GM10266 (cell line): ENCODE data around the gene ADARB2.
"Not testable (repeated sequence)": the region's sequence is repeated elsewhere in the genome, so short reads cannot be mapped to it uniquely, and the experiment has no call there.

ENCODE experiments used
- DNase-seq: peaks from one replicate; pipeline ENCODE4 v3.0.0; 2012; ENCODE audit errors: extremely low spot score
- TF ChIP-seq, protein P1 (sequence below): IDR thresholded peaks from 2 replicates; pipeline ENCODE4 v1.5.1; 2012; ENCODE audit warnings: mild to moderate bottlenecking, low read depth; ENCODE audit not compliant: control insufficient read depth, insufficient read depth; ENCODE audit errors: missing control alignments

The ADARB2 gene

DNA sequence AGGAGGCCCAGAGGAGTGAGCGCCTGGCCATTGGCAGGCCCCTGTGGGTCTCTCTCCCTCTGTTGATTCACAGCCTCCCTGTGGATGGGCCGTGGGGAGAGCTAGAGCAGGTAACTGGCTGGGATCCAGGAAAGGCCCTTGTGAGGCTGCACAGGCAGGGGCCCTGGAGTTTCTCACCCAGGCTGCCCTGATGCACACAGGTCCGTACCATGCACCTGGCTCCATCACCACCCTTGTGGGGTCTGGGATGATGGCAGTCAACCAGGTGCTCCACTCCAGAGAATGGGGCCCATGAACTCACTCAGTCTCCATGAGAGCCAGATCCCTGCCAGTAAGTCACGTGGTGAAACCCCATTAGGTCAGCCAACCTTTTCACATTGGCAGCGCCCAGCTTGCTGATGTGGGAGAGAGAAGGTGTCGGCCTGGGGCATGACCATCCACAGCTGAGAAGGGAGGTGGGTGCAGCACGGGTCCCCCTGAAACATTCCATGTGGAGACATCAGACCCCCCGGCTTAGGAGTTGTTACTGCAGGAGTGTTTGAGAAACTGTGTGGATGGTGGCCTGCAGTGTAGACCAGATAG lies 320.8 kb downstream of the ADARB2 start:
- TF ChIP-seq, protein P1, sequence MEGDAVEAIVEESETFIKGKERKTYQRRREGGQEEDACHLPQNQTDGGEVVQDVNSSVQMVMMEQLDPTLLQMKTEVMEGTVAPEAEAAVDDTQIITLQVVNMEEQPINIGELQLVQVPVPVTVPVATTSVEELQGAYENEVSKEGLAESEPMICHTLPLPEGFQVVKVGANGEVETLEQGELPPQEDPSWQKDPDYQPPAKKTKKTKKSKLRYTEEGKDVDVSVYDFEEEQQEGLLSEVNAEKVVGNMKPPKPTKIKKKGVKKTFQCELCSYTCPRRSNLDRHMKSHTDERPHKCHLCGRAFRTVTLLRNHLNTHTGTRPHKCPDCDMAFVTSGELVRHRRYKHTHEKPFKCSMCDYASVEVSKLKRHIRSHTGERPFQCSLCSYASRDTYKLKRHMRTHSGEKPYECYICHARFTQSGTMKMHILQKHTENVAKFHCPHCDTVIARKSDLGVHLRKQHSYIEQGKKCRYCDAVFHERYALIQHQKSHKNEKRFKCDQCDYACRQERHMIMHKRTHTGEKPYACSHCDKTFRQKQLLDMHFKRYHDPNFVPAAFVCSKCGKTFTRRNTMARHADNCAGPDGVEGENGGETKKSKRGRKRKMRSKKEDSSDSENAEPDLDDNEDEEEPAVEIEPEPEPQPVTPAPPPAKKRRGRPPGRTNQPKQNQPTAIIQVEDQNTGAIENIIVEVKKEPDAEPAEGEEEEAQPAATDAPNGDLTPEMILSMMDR: no peak
- no peak for DNase-seq

GRCh38 chr10:1414893-1415292 lies 322.4 kb downstream of the ADARB2 start:
- TF ChIP-seq, protein P1: no peak
- no peak for DNase-seq

- not testable (repeated sequence) for DNase-seq
These were observed 323.0 kb downstream of the ADARB2 start for GRCh38 chr10:1414346-1414745.

GRCh38 chr10:1413823-1414222 lies 323.5 kb downstream of the ADARB2 start:
- no peak for DNase-seq
- TF ChIP-seq, protein P1: no peak

- DNase-seq: no peak
- TF ChIP-seq, protein P1: no peak
These were observed 324.1 kb downstream of the ADARB2 start for GRCh38 chr10:1413256-1413655.

DNA sequence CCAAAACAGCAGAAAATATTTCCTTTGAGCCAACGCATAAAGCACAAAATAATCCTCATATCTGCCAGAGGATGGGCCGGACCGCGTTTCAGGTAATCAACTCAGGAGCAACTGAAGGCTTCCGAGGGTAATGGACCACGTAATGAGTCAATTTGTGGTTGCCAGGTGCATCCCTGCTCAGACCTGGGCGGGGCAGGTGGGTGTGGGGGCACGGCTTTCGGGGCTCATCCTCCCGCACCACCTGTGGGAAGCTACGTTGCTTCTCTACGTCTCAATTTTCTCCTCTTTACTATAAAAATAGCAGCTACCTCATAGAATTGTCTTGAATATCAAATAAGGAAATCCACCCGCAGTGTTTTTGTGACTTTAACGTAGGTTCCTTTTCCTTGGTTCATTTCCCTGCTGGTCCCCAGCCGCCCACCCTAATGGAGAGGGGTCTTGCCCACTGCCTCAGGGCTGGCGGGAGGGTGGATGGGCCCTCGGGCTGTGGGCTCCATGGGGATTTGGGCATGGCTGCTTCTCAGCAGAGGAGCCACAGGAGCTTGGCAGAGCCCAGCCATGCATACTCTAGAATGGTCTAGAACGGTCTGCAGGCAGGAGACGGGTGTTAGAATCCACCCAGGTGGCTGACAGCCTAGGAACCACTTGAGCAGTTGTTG lies 324.7 kb downstream of the ADARB2 start:
- TF ChIP-seq, protein P1: no peak
- no peak for DNase-seq

GRCh38 chr10:1411956-1412355 lies 325.4 kb downstream of the ADARB2 start:
- no peak for DNase-seq
- TF ChIP-seq, protein P1: no peak
